ENCODE data around the gene RAB8B. TPM values are rescaled to one million over a fixed set of nuclear protein-coding genes. Genes with fewer than 3 reads are reported as not detected.

The RAB8B gene
- total and polyA plus RNA-seq, 3 donors from 2014 or later, result 19.3 to 38.7 (median 20.8) TPM

DNA sequence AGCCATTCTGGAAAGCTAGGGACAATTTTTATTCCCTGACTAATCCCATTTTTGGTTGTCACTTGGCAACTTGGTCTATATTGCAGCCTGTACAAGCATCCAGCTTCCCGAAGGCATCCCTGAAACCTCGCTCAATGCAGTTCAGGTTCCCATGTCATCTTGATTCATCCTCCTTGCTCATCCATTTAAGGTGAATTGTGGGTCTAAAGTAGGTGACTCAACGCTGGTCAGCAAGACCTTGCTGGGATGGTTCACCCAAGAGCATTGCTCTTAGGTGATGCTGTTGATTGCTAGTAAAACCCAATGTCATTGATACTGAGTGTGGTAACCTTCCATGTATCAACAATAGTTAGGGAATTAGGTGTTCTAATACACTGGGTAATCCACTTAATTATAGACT lies 13.1 kb upstream of the RAB8B start:
- Histone ChIP-seq H3K4me1 (no peaks in the 10 kb centered on the region), H3K4me3 (no peak overlapping the region), H3K27ac (no peak overlapping the region), H3K9me3 (no peaks in the 10 kb centered on the region), H3K27me3 (no peaks in the 10 kb centered on the region), H3K36me3 (ENCODE audit: low read depth, missing control alignments) (no peaks in the 10 kb centered on the region)
- no peak for TF ChIP-seq POLR2A (IDR thresholded peaks at IDR 0.05)
- TF ChIP-seq, protein P1, sequence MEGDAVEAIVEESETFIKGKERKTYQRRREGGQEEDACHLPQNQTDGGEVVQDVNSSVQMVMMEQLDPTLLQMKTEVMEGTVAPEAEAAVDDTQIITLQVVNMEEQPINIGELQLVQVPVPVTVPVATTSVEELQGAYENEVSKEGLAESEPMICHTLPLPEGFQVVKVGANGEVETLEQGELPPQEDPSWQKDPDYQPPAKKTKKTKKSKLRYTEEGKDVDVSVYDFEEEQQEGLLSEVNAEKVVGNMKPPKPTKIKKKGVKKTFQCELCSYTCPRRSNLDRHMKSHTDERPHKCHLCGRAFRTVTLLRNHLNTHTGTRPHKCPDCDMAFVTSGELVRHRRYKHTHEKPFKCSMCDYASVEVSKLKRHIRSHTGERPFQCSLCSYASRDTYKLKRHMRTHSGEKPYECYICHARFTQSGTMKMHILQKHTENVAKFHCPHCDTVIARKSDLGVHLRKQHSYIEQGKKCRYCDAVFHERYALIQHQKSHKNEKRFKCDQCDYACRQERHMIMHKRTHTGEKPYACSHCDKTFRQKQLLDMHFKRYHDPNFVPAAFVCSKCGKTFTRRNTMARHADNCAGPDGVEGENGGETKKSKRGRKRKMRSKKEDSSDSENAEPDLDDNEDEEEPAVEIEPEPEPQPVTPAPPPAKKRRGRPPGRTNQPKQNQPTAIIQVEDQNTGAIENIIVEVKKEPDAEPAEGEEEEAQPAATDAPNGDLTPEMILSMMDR (IDR thresholded peaks at IDR 0.05), result no peak
- DNase-seq, result no peak
- intact Hi-C loops (cut with DNase I; ENCODE audit: low total_unique reads), result no loop called here
- 94 to 95% methylated on average over 3 of the region's 3 CpGs for WGBS, 2 donors

DNA sequence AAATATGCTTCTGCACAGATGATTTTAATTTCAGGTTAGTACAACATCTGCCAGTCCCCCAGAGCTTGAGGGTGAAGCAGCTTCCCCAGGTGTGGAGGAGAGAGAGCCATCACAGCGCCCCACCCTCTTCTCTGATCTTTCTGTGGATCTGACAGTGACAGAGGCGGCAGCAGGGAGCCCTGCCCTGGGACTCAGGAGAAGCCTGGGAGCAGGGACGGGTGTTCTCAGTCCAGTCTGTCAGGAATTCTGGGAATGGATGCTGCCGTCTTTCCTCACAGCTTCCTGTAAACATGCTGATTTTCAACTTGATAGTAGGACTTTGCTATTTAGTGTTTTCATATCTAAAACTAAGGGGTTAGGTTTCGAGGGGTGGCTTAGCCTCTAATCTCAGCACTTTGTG lies 11.4 kb upstream of the RAB8B start:
- no peak for TF ChIP-seq POLR2A (IDR thresholded peaks at IDR 0.05)
- TF ChIP-seq, protein P1 (IDR thresholded peaks at IDR 0.05), result no peak
- no peak overlapping the region for H3K4me3 ChIP-seq
- intact Hi-C loops (cut with DNase I; ENCODE audit: low total_unique reads), result no loop called here
- H3K4me1 ChIP-seq, result no peaks in the 10 kb centered on the region
- no peaks in the 10 kb centered on the region for H3K36me3 ChIP-seq (ENCODE audit: low read depth, missing control alignments)
- no peaks in the 10 kb centered on the region for H3K27me3 ChIP-seq
- WGBS, 2 donors, result 44 to 45% methylated on average over 5 of the region's 5 CpGs
- DNase-seq, result no peak
- no peaks in the 10 kb centered on the region for H3K9me3 ChIP-seq
- H3K27ac ChIP-seq, result no peak overlapping the region

DNA sequence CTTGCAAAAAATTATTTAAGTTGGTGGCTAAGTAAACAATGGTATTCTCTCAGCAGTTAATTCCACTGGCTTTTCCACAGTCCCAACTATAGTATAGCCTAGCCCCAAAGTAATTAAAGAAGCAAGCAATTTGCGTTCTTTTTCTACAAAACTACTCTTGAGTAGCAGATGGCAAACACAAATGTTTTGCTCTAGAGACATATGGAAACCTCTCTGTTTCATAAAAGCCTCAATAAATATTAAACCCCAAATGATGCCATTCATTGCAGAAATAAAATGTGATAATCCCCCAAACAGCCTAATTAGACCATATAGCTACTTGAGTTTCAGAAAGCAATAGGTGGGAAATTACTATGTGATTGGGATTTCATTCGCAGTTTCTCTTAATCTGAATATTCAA lies 8.7 kb upstream of the RAB8B start:
- Histone ChIP-seq H3K4me1 (no peaks in the 10 kb centered on the region), H3K27me3 (no peaks in the 10 kb centered on the region), H3K36me3 (ENCODE audit: low read depth, missing control alignments) (no peaks in the 10 kb centered on the region), H3K4me3 (no peak overlapping the region), H3K9me3 (no peaks in the 10 kb centered on the region), H3K27ac (no peak overlapping the region)
- DNase-seq, result no peak
- 90 to 99% methylated on average over 2 of the region's 2 CpGs for WGBS, 2 donors
- no peak for TF ChIP-seq POLR2A (IDR thresholded peaks at IDR 0.05)
- TF ChIP-seq, protein P1 (IDR thresholded peaks at IDR 0.05), result no peak
- intact Hi-C loops (cut with DNase I; ENCODE audit: low total_unique reads), result no loop called here

DNA sequence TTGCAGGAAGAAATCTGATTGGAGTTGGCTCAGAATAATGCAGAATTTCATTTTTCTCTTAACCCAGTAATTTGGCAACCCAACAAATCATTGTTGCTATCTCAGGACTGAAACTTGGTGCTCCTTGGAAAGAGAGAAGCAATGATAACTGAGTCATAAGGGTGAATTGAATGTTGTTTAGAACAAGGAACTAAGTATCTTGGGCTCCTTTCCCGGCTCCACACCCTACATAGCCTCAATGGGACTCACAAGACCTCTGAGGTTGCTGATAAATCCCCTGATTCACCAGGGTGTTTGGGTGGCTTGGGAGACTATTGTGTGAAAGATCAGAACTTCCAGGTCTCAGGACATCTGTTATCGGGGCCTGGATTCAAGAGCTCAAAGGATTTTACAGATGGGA lies 7.8 kb upstream of the RAB8B start:
- no peak overlapping the region for H3K4me3 ChIP-seq
- H3K4me1 ChIP-seq, result no peaks in the 10 kb centered on the region
- no peaks in the 10 kb centered on the region for H3K36me3 ChIP-seq (ENCODE audit: low read depth, missing control alignments)
- H3K27ac ChIP-seq, result no peak overlapping the region
- H3K9me3 ChIP-seq, result no peaks in the 10 kb centered on the region
- intact Hi-C loops (cut with DNase I; ENCODE audit: low total_unique reads), result no loop called here
- DNase-seq, result no peak
- no peaks in the 10 kb centered on the region for H3K27me3 ChIP-seq
- 82 to 87% methylated on average over 2 of the region's 2 CpGs for WGBS, 2 donors
- TF ChIP-seq POLR2A (IDR thresholded peaks at IDR 0.05), result no peak
- TF ChIP-seq, protein P1 (IDR thresholded peaks at IDR 0.05), result no peak

DNA sequence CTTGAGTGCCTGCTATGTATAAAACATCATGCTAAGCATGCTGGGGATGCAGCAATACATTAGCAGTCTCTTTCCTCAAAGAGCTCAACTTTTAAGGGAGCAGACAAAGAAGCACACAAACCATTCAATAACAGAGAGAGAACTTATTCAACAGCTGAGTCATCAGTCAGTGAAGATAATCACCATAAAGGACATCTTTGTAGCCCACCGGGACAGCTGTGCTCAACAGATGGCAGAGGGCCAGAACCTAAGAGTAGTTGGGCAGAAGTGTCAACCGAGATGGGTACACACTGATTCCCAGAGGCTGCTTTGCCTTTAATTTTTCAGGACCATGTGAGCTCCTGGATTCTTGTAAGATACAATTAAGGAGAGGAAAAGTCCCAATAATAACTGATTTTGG lies 4.2 kb upstream of the RAB8B start:
- DNase-seq, result no peak
- Histone ChIP-seq H3K4me3 (no peak overlapping the region), H3K27ac (no peak overlapping the region), H3K27me3 (no peaks in the 10 kb centered on the region), H3K9me3 (no peaks in the 10 kb centered on the region), H3K4me1 (peaks cover under 1% of the 10 kb centered on the region), H3K36me3 (ENCODE audit: low read depth, missing control alignments) (no peaks in the 10 kb centered on the region)
- WGBS, 2 donors, result 40 to 47% methylated on average over 2 of the region's 2 CpGs
- intact Hi-C loops (cut with DNase I; ENCODE audit: low total_unique reads), result no loop called here
- no peak for TF ChIP-seq POLR2A (IDR thresholded peaks at IDR 0.05)
- TF ChIP-seq, protein P1 (IDR thresholded peaks at IDR 0.05), result no peak

All from testis (tissue), 3 donors.